NCI-H1694 (cell line): ENCODE measurements around the gene DAW1.
"Not testable (repeated sequence)": the region's sequence is repeated elsewhere in the genome, so short reads cannot be mapped to it uniquely, and the experiment has no call there.

ENCODE experiments used
- DNase-seq: peaks from one replicate; lab custom pipeline; 2025; lab: John Stamatoyannopoulos, UW

DAW1 gene, protein sequence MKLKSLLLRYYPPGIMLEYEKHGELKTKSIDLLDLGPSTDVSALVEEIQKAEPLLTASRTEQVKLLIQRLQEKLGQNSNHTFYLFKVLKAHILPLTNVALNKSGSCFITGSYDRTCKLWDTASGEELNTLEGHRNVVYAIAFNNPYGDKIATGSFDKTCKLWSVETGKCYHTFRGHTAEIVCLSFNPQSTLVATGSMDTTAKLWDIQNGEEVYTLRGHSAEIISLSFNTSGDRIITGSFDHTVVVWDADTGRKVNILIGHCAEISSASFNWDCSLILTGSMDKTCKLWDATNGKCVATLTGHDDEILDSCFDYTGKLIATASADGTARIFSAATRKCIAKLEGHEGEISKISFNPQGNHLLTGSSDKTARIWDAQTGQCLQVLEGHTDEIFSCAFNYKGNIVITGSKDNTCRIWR

DNA sequence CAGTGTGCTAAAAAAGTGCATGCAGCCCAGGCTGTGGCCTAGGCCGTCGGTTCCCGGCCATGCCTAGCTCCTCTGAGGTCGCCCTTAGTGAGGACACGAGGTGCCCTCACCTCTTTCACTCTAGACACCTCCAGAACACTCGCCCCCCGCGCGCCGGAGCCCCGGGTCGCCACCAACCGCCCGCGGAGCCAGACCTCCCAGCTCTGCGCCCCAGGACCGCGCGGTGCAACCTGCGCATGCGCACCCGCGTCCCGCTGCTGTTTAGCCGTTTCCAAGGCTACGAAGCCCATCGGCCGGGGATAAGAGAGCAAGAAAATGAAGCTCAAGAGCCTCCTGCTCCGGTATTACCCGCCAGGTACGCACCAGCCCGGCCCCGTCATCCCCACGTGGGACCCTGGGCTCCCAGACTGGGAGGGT is at the start of gene DAW1:
Gene DAW1, plus strand, starts transcription at position 257 of the 417 bp plus-strand sequence. Its CDS starts 59 bp downstream, at position 316.
- no peak for DNase-seq

DNA sequence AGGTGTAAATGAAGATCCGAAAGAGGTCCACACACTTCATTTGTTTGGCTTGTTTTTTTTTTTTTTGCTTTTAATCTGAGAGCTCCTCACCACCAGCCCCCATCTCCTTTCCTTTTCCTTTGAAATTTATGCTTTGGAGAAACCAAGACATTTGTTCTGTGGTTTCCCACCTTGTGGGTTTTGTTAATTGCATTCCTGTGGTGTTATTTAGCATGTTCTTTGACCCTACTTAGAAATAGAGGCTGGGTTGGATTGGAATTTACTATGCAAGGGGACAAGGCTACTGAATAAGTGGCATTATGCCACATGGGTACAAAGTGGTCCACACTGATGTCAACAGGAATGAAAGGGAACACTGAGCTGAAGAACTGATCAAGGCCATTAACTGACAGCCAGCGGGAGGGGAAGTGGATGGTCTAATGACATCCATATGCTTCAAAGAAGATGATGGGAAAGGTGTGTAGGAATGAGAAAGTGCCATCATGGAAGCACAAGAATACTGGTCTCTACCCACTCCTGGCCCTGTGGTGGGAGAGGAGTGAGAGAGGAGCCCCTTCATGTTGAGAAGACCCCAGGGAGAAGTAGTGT is 48.9 kb upstream of the DAW1 start:
- DNase-seq, result no peak

DNA sequence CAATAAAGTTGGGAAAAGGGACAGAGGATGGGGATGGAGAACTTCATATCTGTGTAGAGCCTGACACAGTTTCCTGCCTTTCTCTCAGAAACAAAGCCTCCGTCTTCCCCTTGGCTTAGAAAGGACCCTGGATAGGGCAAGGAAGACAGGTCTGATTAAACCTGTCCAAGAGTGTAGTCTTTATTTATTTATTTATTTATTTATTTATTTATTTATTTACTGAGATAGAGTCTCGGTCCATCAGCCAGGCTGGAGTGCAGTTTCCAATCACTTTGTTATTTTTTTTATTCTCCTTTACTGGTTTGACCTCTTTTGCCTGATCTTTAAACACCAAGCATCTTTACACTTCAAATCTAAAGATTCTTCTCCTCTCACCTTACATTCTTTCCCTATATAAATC is 47.5 kb upstream of the DAW1 start:
- DNase-seq, result no peak

DNA sequence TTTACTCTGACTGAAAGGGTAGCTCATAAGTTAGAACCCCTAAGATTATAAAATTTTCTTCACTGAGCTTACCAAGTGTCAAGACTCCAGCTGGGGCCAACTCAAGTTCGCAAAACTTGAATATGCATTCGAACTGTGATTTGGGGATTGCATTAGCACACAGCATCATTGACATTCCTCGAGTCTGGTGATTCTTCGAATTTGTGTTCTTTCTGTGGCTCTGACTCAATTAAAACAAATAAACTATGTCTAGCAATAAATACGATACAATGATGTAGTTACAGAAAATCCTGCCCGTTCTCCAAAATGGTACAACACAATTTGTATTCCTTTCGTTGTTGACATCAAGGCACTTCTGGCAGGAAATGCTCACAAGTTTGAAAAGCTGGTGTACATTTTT is 46.7 kb upstream of the DAW1 start:
- DNase-seq, result no peak

DNA sequence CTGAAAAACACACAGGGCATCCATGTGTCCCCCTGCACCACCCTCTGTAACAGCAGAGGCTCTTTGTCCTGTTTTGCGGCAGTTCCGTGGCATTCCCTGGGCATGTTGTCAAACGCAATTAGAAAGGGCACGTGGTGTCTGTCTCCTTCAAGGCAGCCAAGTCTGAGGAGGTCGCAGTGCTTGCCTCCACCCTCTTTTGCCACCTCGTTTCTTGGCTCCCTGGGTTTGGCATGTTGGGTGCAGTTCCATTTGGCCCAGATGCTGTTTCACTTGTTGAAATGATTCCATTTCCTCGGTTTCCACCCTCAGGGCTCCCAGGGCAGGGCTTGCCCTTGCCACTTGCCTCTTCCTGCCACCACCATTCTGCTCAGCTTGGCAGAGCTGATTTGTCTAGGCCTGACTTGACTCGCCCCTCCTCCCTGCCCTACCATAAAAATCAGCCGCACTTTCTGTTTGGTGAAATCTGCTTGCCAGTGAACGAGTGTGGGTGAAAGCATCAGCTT is 45.4 kb upstream of the DAW1 start:
- DNase-seq, result no peak

DNA sequence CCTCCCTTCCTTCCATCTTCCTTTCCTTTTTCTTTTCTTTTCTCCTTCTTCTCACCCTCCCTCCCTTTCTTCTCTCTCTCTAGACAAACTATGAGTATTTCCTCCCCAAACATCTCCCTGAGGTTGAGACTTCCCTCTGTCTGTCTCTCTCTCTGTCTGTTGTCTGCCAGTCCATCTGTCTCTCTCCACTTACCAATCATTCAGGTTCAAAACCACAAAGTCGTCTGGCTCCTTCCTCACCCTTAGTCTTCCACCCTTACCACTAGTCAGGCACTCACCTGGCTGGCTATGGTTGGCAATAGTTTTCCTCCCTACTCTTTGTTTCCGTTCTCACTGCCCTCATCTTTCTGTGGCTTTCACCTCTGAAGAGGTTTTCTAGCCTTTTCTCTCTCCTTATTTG is 44.9 kb upstream of the DAW1 start:
- DNase-seq, result no peak

DNA sequence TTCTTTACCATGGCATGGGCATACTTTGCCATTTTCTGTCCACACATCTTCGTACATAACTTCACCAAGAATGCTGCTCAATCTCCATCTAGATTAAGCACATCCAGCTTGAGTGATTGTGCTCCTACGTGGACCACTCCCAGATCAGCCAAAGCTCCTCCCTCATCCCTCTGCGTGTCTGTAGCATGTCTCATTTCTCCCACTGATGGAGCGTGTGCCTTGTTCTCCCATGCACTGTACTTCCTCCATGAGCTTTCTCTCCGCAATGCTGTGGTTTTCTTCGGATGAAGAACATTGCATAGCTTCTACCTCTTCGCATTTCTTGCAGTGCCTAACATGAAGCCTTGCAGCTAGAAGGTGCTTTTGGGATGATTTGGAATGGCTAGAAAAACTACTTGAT is 44.3 kb upstream of the DAW1 start:
- DNase-seq, result no peak

DNA sequence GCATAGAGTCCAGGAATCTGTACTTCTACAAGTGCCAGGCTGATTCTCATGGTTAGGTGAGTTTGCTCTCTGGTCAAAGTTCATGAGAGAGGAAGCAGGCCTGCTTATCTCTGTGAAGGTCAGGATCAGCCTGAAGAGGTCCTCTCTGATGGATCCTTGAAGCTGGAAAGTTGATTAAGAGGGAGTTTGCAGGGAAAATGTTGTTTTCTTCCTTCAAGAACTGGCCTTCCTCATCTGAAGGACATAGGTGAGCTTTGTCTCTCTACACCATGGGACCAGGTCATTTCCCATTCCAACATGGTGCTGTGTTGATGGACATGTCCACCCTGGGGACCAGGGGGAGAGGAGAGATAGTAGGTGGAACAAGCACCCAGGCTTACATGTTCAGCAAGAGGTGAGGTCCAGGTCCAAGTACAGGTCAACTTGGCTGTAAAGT is 42.9 kb upstream of the DAW1 start:
- DNase-seq, result no peak

DNA sequence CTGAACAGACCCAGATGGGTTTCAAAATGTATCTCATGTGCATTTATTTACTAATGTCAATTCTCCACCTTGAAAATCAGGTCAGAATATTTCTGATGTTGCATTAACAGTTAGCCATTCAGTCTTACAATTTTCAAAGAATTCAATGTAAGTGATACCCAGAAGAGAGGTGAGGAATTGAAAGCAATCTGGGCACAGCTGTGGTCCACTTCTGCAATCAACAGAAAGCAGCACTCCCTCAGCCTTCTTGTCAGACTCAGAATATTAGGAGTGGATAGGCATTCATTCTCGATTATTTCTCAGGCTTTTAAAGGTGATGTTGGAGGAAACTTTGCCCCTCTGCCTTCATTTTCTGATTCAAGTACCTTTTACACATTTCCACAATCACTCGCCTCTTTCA is 42.1 kb upstream of the DAW1 start:
- DNase-seq, result no peak

DNA sequence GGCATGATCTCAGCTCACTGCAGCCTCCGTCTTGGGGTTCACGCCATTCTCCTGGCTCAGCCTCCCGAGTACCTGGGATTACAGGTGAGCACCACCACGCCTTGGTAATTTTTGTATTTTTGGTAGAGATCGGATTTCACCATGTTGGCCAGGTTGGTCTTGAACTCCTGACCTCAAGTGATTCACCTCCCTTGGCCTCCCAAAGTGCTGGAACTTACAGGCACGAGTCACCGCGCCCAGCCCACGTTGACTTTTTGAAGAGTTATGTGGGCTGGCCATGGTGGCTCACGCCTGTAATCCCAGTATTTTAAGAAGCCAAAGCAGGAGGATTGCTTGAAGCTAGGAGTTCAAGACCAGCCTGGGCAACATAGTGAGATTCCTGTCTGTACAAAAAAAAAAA is 37.0 kb upstream of the DAW1 start:
- DNase-seq, result no peak

DNA sequence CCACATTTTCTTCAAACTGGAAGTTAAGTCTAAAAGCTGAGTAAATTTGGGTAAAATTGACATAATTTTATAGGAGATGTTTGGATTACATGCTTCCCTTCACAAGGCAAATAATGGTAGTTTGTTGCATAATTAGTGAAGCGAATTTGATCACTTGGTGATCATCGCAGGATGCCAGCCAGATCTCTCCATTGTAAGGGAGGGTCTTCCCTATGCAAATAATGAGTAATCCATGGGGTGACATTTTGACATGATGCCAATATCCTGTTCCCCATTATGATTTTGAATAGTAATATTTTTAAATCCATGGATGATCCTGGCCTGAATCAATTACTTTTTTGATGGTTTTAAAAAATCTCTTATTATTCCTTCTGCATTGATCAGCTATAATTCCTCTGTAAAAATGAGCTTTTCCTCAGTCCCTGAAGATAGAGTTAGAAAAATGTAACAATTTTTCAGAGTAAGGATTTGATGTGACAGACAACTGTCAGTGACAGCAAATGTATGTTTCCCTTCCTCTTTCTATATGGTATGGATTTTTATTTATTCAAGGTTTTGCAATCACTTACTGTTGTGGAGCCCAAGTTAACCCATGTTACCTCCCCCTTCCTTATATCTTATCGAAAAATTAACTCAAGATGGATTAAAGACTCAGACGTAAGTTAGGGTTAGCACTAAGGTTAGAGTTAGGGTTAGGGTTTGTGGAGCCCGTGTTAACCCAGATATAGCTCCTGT is 36.3 kb upstream of the DAW1 start:
- DNase-seq, result no peak

DNA sequence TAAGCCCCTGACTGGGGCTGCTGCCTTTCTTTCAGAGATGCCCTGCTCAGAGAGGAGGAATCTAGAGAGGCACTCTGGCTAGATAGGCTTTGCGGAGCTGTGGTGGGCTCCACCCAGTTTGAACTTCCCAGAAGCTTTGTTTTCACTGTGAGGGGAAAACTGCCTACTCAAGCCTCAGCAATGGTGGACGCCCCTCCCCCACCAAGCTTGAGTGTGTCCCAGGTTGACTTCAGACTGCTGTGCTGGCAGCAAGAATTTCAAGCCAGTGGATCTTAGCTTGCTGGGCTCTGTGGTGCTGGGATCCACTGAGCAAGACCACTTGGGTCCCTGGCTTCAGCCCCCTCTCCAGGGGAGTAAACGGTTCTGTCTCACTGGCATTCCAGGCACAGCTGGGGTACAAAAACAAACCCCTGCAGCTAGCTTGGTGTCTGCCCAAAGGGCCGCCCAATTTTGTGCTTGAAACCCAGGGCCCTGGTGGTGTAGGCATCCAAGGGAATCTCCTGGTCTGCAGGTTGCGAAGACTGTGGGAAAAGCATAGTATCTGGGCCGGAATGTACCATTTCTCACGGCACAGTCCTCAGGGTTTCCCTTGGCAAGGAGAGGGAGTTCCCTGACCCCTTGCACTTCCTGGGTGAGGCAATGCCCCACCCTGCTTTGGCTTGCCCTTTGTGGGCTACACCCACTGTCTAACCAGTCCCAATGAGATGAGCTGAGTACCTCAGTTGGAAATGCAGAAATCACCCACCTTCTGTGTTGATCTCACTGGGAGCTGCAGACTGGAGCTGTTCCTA is 31.9 kb upstream of the DAW1 start:
- DNase-seq, result not testable (repeated sequence)

DNA sequence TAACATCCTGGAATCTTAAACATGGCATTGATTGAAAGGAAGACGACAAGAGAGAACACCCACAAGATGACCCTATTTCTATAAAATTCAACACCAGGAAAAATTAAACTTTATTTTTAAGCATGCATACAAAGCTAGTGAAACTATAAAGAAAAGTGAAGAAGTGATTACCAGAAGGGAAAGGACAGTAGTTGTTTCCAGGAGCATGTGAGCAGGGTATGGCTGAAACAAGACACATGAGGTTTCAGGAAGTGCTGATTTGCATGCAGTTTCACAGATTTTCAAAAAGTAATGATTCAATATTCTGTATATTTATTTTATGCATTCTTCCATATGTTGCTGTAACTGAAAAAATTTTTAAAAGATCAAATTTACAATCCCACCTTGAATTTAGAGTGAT is 24.6 kb upstream of the DAW1 start:
- no peak for DNase-seq

DNA sequence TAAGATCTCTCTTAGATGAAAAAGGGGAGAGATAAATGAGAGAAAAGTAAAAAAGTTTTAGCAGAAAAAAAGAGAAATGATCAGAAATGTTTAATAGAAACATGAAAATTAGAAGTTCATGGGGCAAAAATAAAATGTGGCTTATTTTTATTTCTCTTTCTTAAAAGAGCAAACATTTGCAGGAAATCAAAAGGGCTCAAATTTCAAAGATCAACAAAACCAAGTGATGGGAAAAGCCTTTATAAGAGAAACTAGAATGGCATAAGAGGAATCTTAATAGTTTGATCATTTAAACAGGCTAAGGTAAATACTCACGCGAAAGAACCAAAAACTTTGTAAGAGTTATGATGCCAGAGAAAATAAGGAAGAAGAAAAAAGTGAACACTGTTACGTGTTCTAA is 23.3 kb upstream of the DAW1 start:
- DNase-seq, result no peak

DNA sequence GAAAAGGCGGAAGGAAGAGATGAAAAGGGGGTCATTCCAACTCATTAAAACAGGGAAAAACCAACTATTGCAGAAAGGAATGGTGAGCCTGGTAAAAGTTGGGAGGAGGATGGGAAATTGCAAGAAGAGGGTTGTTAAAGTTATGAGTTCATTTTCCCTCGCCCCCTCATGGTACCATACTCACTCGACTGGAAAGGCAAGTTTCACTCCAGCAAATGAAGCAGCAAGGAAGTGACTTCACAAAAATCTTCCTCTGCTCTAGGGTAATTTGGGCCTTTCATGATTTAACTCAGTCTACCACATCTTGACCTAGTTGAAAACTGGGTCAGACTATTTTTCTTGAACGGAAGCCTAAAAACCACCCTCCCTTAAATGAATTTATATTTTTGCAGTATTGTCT is 22.8 kb upstream of the DAW1 start:
- no peak for DNase-seq

DNA sequence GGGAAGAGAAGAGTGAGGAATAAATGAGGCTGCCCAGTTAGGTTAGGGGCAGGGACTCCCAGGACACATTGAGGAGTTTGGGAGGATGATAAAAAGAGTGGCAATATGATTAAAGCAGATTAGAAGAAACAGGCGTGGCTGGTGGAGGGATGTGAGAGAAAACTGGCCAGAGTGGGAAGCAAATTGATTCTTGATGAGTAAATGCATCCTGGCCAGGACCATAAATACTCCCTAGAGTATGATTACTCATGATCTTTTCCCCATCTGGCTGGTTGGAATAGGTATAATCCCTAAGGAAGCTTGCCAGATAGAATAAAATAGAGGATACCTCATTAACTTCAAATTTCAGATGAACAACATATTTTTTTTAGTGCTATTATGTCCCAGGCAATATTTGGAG is 21.5 kb upstream of the DAW1 start:
- DNase-seq, result no peak

DNA sequence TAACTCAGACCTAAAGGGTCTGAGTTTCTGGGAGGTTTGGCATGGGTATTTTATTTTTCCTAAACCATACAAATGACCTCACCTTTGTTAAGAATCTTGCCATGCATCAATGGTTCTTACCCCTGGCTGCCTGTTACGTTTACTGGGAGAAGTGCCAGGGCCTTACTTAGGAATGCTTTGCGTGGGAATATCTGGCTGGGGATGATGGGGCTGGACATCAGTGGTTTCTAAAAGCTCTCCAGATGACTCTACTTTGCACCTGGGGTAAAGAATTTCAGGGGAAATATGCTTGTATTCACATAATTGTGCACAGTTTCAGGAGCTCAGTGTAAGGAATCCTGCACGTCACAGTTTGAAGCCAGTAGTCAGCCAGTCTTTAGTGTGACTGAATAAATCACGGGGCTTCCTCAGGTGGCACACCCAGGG is 18.2 kb upstream of the DAW1 start:
- DNase-seq, result no peak

DNA sequence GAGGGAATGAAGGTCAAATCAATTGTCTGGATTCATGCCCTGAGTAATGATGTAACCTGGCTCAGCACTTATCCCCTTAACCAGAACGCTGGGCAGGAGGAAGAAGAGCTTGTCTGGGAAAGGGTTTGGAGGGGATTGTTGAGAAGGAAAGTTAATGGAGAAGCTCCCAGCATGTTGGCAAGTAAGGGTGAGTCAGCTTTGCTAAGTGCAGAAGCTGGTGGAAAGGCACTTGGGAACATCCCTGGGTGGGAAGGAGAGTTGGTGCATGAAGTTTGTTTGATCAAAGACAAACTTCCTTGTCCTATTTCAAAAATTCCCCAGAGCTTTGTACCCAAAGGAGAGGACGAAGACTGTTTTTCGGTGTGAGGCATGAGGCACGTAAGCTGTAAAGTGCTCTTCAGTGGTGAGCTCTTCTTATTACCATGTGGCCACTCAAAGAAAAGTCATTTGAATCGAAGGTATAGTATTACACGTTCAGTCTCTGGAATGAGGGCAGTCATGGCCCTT is 17.6 kb upstream of the DAW1 start:
- DNase-seq, result no peak

DNA sequence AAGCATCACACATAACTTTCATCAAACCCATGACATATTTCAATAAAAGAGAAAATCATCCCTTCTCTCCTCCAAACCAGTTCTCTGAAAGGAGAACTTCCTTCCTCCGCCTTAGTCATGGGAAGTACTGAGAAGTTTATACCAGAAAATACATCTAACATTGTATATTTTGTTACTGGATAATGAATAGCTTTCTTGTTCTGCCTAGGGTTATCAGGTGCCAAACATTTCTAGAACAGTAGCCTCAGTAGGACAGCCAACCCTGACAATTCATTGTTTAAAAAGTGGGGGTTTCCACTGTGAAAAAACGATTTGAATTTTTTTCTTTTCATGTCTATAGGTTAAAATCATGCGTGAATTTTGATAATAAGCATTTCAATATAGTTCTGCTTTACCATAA is 16.0 kb upstream of the DAW1 start:
- DNase-seq, result no peak

DNA sequence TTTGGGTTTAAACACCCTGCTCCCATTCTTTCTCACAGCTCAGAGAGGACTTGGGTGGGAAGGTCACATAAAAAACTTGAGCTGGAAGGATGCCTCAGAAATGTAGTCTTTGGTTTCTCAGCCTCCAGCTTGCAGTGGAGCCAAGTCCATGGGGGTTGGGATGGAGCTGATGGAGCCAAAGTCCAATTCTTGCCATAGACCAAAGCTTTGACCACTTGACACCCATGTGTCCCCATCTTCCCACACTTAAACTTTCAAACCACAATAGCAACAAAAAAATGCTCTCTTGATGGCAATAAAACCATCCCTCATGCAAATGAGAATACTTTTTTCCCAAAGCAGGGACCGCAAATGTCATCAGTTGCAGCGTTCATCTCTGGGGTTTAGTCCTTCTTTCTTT is 14.7 kb upstream of the DAW1 start:
- no peak for DNase-seq

DNA sequence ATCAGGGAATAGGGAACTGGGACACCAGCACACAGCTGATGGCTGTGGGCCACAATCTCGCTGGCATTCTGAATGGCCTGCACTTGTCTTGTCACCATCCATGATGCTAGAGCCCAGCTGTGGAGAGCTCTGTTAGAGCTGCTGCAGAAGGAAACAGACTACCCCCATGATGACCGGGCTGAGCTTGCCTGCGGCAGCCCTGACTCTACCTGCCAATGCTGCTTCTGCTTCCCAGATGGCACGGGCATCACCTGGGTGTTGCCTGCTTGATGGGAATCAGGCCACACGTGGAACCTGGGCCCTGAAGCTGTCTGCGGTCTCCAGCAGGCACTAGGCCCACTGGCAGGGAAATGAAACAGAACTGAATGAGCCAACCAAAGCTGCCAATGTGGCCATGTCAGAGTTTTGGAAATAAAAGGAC is 11.2 kb upstream of the DAW1 start:
- DNase-seq, result no peak

DNA sequence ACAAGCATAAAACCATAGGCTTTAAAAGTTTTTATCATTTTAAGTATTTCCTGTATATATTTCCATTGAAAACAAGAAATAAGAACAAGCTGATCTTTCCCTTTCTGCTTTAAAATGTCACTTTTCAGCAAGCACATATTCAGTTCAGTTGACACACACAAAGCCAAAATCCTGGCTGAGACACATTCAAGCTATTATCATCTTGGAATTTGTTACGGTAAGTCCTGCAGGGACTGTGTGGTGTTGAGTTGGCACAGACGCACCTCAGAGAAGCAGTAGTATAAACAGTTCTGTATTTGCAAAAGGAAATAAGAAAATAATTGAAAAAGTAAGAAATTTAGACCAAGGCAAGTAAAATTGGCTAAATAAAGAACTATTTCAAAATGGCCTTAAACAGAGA is 10.4 kb upstream of the DAW1 start:
- no peak for DNase-seq
